ENCODE results near the gene PZP. TPM values are rescaled to one million over a fixed set of nuclear protein-coding genes. Genes with fewer than 3 reads are reported as not detected.

PZP gene
- total and polyA plus RNA-seq, 2 of the 13 experiments (the other 11 are each of a cell fraction or from before 2014, with no cell fraction given): 0.07 to 0.89 TPM

DNA sequence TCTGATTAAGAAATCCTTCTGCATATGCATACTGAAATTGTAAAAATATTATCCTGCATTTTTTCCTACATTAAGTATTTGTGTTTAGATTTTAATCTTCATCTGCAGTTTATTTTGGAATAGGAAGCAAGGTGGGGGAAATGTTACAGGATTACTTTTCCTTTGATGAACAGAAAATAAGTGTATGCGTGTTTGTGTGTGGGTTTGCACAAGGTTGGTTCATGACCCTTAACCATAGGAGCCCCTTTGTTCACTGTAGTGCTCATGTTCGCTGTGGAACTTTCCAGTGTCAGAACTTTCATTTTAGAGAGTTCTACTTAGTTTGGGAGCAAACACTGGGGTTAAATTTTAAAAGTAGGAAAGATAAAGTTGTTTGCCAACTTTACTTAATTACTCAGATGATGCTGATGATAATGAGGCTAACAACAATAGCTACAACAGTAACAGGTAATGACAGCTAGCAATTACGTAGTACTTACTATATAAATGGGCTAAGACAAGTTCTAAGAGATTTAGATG is 86.0 kb downstream of the PZP start (continued):
- TF ChIP-seq, protein P1, sequence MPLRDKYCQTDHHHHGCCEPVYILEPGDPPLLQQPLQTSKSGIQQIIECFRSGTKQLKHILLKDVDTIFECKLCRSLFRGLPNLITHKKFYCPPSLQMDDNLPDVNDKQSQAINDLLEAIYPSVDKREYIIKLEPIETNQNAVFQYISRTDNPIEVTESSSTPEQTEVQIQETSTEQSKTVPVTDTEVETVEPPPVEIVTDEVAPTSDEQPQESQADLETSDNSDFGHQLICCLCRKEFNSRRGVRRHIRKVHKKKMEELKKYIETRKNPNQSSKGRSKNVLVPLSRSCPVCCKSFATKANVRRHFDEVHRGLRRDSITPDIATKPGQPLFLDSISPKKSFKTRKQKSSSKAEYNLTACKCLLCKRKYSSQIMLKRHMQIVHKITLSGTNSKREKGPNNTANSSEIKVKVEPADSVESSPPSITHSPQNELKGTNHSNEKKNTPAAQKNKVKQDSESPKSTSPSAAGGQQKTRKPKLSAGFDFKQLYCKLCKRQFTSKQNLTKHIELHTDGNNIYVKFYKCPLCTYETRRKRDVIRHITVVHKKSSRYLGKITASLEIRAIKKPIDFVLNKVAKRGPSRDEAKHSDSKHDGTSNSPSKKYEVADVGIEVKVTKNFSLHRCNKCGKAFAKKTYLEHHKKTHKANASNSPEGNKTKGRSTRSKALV (CRISPR knock-in tag; IDR thresholded peaks at IDR 0.05): no peak
- TF ChIP-seq ZNF557 (CRISPR knock-in tag; IDR thresholded peaks at IDR 0.05) (no peak), GABPA (IDR thresholded peaks at IDR 0.05; ENCODE audit: low read depth, low read length) (no peak), GABPA (CRISPR knock-in tag; IDR thresholded peaks at IDR 0.05; ENCODE audit: low read depth) (peak; percentile 59), SIN3B (IDR thresholded peaks at IDR 0.05; ENCODE audit: low read length) (no peak), TGIF2 (CRISPR knock-in tag; IDR thresholded peaks at IDR 0.05) (peak; percentile 75; the same call in 1 of the 2 replicates), ZNF674 (CRISPR knock-in tag; IDR thresholded peaks at IDR 0.05; ENCODE audit: low read depth) (no peak), DR1 (CRISPR knock-in tag; IDR thresholded peaks at IDR 0.05) (no peak)
- TF ChIP-seq, protein P2, sequence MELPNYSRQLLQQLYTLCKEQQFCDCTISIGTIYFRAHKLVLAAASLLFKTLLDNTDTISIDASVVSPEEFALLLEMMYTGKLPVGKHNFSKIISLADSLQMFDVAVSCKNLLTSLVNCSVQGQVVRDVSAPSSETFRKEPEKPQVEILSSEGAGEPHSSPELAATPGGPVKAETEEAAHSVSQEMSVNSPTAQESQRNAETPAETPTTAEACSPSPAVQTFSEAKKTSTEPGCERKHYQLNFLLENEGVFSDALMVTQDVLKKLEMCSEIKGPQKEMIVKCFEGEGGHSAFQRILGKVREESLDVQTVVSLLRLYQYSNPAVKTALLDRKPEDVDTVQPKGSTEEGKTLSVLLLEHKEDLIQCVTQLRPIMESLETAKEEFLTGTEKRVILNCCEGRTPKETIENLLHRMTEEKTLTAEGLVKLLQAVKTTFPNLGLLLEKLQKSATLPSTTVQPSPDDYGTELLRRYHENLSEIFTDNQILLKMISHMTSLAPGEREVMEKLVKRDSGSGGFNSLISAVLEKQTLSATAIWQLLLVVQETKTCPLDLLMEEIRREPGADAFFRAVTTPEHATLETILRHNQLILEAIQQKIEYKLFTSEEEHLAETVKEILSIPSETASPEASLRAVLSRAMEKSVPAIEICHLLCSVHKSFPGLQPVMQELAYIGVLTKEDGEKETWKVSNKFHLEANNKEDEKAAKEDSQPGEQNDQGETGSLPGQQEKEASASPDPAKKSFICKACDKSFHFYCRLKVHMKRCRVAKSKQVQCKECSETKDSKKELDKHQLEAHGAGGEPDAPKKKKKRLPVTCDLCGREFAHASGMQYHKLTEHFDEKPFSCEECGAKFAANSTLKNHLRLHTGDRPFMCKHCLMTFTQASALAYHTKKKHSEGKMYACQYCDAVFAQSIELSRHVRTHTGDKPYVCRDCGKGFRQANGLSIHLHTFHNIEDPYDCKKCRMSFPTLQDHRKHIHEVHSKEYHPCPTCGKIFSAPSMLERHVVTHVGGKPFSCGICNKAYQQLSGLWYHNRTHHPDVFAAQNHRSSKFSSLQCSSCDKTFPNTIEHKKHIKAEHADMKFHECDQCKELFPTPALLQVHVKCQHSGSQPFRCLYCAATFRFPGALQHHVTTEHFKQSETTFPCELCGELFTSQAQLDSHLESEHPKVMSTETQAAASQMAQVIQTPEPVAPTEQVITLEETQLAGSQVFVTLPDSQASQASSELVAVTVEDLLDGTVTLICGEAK (IDR thresholded peaks at IDR 0.05): no peak
- TF ChIP-seq, protein P2 (CRISPR knock-in tag; IDR thresholded peaks at IDR 0.05): no peak; the same call in 1 of the 2 replicates
- TF ChIP-seq, protein P3, sequence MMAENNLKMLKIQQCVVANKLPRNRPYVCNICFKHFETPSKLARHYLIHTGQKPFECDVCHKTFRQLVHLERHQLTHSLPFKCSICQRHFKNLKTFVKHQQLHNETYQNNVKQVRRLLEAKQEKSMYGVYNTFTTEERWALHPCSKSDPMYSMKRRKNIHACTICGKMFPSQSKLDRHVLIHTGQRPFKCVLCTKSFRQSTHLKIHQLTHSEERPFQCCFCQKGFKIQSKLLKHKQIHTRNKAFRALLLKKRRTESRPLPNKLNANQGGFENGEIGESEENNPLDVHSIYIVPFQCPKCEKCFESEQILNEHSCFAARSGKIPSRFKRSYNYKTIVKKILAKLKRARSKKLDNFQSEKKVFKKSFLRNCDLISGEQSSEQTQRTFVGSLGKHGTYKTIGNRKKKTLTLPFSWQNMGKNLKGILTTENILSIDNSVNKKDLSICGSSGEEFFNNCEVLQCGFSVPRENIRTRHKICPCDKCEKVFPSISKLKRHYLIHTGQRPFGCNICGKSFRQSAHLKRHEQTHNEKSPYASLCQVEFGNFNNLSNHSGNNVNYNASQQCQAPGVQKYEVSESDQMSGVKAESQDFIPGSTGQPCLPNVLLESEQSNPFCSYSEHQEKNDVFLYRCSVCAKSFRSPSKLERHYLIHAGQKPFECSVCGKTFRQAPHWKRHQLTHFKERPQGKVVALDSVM (CRISPR knock-in tag; IDR thresholded peaks at IDR 0.05): no peak
- TF ChIP-seq, protein P4, sequence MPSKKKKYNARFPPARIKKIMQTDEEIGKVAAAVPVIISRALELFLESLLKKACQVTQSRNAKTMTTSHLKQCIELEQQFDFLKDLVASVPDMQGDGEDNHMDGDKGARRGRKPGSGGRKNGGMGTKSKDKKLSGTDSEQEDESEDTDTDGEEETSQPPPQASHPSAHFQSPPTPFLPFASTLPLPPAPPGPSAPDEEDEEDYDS (CRISPR knock-in tag; IDR thresholded peaks at IDR 0.05): peak; percentile 58
- TF ChIP-seq, protein P5, sequence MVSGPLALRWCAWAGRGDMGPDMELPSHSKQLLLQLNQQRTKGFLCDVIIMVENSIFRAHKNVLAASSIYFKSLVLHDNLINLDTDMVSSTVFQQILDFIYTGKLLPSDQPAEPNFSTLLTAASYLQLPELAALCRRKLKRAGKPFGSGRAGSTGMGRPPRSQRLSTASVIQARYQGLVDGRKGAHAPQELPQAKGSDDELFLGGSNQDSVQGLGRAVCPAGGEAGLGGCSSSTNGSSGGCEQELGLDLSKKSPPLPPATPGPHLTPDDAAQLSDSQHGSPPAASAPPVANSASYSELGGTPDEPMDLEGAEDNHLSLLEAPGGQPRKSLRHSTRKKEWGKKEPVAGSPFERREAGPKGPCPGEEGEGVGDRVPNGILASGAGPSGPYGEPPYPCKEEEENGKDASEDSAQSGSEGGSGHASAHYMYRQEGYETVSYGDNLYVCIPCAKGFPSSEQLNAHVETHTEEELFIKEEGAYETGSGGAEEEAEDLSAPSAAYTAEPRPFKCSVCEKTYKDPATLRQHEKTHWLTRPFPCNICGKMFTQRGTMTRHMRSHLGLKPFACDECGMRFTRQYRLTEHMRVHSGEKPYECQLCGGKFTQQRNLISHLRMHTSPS (CRISPR knock-in tag; IDR thresholded peaks at IDR 0.05; ENCODE audit: low read depth): no peak
